Activated CD4-positive, alpha-beta memory T cell treated with anti-CD3 and anti-CD28 coated beads, Interleukin-2, amount 10 ng/mL, durations not matched to agents 7 days and 5 days (primary cell): ENCODE measurements around the gene DRG1. TPM values are rescaled to one million over a fixed set of nuclear protein-coding genes. Genes with fewer than 3 reads are reported as not detected.

Experiments
- total RNA-seq, 2 experiments: library from RNA; stranded (reverse); gene quantifications; one replicate each; pipeline ENCODE4 v1.2.3, GENCODE V29; 2021

The DRG1 gene
- total RNA-seq, 2 experiments from 2014 or later = 73.4 to 86.4 TPM

Other genes with a start within 250 kb of the DRG1 start
- 10 to 100 TPM; 21.4 to 21.7 TPM for gene RNF185, start 239.4 kb upstream of the DRG1 start, total RNA-seq
- 10 to 100 TPM; 44.0 to 46.4 TPM for gene LIMK2, start 187.3 kb upstream of the DRG1 start, total RNA-seq
- 10 to 100 TPM; 56.4 to 57.8 TPM for gene PIK3IP1, start 107.1 kb upstream of the DRG1 start, total RNA-seq
- gene PATZ1, start 53.3 kb upstream of the DRG1 start, total RNA-seq = 10 to 100 TPM; 18.6 to 19.5 TPM
- gene EIF4ENIF1, start 90.2 kb downstream of the DRG1 start, total RNA-seq = 10 to 100 TPM; 35.6 to 37.8 TPM
- gene SFI1, start 96.9 kb downstream of the DRG1 start, total RNA-seq = 100 to 1,000 TPM; 140 to 145 TPM